NCI-H1436 treated with DMSO at 0.1 percent for 48 hours (cell line): ENCODE results near the gene OR1E1.
"Not testable (repeated sequence)": the region's sequence is repeated elsewhere in the genome, so short reads cannot be mapped to it uniquely, and the experiment has no call there.

Experiments
- DNase-seq: peaks from one replicate; lab custom pipeline; 2025; lab: John Stamatoyannopoulos, UW

OR1E1 gene

GRCh38 chr17:3398310-3398709, at the start of gene OR1E1:
OR1E1 (minus strand) TSS chr17:3398410; CDS start chr17:3398410, 0 bp downstream.
- DNase-seq = no peak

GRCh38 chr17:3447625-3448024, 49.4 kb upstream of the OR1E1 start:
- DNase-seq = no peak

DNA sequence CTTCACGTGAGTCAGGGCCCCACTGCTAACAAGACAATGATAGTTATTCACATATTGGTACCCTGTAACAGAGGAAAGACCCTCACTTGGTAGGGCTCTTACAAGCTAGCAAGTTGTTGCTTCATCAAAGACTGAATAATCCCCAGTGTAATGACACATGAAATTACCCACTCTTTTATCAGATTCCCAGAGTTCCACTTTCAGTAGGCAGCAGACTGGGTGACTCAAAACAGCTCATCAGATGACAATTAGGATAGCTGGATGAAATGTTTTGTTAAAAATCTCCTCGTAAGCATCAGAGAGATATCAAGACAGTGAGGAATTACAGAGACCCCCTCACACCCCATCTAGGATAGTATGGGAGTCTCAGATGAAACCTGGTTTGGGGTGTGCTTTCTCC, 42.2 kb upstream of the OR1E1 start:
- DNase-seq = no peak

GRCh38 chr17:3438368-3438767, 40.2 kb upstream of the OR1E1 start:
- DNase-seq = no peak

DNA sequence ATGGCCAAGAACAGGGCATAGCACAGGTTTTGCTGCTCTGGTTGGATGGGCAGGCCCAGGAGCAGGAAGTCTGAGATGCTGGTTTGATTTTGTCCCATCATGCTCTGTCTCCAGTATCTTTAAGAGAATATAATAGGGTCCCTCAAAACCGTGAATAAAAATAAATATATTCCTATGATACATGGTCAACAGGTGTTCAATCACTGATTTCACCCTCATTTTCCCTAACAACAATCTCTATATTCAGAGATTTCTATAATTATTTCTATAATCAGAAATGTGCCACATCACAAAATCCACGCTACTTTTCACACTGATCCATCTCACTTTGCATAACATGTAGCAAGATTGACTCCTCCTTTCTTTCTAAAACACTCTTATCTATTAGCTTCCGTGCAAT, 35.5 kb upstream of the OR1E1 start, which contains the start of gene OR1E2:
Gene OR1E2 (minus strand): TSS at position 101 of the 400 bp plus-strand sequence. CDS start 0 bp downstream, at position 101.
- no peak for DNase-seq

DNA sequence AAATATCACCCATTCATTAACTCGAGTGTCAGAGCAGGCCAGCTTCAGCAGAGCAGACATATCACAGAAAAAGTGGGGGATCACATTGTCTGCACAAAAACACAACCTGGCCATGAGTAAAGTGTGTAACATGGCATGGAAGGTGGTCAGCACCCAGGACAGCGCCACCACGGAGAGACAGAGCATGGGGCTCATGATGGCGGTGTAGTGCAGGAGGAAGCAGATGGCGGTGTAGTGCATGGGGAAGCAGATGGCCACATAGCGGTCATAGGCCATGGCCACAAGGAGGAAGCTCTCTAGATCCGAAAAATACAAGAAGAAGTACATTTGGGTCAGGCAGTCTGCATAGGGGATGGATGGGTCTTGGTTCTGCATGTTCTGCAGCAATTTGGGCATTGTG, 35.0 kb upstream of the OR1E1 start:
- not testable (repeated sequence) for DNase-seq

DNA sequence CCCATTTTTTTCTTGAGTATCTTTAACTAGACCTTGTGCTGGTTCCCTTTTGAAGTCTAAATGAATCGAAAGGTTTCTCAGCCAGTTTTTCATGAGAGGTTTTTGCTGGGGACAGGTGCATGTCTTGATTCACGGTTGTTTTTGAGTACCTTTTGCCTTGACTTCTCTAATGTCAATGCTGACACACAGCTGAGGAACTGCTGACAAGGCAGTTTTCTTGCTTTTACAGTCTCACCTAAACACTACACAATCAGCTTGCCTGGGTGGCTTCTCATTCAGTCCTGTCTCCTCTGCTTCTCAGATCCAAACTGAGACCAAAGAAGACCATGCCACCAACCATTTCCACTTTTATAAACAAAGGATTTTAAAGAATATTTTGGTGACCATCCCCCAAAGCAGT, 20.0 kb upstream of the OR1E1 start:
- DNase-seq = no peak

DNA sequence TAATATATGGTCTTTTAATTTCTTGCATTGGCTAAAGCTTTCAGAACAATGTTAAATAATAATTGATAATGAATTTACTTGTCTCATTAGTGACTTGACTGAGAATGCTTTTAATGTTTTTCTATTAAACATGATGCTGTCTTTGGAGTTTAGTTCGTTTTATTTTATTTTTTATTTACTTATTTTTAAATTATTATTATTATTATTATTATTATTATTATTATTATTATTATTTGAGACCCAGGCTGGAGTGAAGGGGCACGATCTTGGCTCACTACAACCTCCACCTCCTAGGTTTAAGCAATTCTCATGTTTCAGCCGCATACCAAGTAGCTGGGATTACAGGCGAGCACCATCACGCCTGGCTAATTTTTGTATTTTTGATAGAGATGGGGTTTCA, 17.4 kb upstream of the OR1E1 start:
- no peak for DNase-seq

- not testable (repeated sequence) for DNase-seq
Measured at GRCh38 chr17:3412216-3412615, 14.0 kb upstream of the OR1E1 start.

- DNase-seq = no peak
Measured at GRCh38 chr17:3411070-3411469, 12.9 kb upstream of the OR1E1 start, which contains the start of gene OR3A3. OR3A3 (plus strand) TSS chr17:3411370.

DNA sequence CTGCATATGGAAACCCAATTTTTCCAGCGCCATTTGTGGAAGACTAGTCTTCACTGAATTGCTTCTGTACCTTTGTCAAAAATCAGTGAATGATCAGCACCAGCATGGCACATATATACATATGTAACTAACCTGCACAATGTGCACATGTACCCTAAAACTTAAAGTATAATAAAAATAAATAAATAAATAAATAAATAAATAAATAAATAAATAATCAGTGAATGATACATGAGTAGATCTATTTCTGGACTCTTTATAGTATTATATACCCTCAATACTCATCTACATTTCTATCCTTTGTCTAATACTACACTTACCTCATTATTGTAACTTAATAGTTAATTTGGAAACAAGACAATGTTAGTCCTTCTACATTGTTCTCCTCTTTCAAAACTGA, 5.6 kb upstream of the OR1E1 start:
- not testable (repeated sequence) for DNase-seq

DNA sequence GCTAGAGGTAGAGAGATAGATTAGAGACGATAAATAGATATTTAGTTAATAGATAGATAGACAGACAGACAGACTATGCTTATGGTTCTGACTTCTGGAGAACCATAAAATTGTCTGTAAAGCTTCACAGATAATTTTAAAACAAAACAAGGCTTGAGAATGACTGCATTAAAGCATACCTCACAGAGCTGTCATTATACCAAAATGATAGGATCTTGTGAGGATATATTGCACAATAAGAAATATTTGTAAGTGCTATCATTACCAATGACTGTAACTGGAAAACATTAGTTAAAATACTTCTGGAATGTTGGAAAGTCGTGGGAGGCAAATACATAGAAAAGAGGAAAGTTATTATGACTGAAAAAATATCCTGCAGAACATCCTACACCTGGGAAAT, 3.6 kb upstream of the OR1E1 start:
- DNase-seq = no peak

DNA sequence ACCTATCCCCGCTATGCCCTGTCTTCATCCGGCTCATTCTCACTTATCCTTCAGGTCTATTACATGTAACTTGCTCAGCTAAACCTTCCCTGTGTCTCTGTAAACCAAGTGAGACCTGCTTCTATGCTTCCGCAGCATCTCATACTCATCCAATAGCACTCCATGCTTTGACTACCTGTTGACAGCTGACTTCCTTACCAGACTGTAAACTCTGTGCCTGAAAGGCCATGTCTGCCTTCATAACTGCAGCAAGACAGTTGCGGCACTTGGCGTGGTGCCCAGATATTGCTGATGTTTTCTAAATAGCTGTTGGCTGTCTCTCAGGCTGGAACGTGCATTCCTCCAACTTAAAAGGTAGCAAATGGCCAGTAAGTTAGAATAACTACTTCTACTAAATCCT, 1.8 kb upstream of the OR1E1 start:
- no peak for DNase-seq

DNA sequence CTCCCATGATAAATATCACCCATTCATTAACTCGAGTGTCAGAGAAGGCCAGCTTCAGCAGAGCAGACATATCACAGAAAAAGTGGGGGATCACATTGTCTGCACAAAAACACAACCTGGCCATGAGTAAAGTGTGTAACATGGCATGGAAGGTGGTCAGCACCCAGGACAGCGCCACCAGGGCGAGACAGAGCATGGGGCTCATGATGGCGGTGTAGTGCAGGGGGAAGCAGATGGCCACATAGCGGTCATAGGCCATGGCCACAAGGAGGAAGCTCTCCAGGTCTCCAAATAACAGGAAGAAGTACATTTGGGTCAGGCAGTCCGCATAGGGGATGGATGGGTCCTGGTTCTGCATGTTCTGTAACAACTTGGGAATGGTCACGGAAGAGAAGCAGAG, 409 bp downstream of the OR1E1 start:
- not testable (repeated sequence) for DNase-seq

DNA sequence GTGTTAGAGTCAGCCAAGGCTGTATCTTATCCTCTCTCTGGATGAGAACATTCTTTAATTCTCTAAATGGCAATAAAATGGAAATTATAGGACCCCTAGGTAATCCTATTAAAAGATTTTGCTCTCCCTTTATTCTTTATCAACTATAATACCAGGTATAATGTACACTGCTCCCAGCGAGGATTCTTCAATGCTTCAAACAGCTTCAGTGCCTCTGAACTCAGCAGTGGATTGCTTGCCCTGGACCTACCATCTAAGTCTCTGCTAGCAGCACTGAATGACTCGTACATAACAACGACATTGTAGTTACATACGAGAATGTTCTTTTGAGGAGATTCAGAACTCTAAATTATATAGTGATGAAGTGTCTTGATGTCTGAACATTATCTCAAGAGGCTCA, 8.4 kb downstream of the OR1E1 start:
- DNase-seq = no peak

GRCh38 chr17:3385869-3386816, 12.1 kb downstream of the OR1E1 start, which contains the start of gene OR3A2:
OR3A2 (minus strand) TSS chr17:3386308.
- no peak for DNase-seq

GRCh38 chr17:3381957-3382356, 16.3 kb downstream of the OR1E1 start:
- no peak for DNase-seq

- DNase-seq = no peak
Measured at GRCh38 chr17:3378321-3378720, 19.9 kb downstream of the OR1E1 start.

DNA sequence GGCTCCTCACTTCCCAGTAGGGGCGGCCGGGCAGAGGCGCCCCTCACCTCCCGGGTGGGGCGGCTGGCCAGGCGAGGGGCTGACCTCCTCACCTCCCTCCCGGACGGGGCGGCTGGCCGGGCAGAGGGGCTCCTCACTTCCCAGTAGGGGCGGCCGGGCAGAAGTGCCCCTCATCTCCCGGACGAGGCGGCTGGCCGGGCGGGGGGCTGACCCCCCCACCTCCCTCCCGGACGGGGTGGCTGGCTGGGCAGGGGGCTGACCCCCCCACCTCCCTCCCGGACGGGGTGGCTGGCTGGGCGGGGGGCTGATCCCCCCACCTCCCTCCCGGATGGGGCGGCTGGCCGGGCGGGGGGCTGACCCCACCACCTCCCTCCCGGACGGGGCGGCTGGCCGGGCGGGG, 27.0 kb downstream of the OR1E1 start:
- DNase-seq = not testable (repeated sequence)
